NCI-H1694 (cell line): ENCODE data around the gene DLD.
"Not testable (repeated sequence)": the region's sequence is repeated elsewhere in the genome, so short reads cannot be mapped to it uniquely, and the experiment has no call there.

Experiments used
- DNase-seq: peaks from one replicate; lab custom pipeline; 2025; lab: John Stamatoyannopoulos, UW

Gene DLD

DNA sequence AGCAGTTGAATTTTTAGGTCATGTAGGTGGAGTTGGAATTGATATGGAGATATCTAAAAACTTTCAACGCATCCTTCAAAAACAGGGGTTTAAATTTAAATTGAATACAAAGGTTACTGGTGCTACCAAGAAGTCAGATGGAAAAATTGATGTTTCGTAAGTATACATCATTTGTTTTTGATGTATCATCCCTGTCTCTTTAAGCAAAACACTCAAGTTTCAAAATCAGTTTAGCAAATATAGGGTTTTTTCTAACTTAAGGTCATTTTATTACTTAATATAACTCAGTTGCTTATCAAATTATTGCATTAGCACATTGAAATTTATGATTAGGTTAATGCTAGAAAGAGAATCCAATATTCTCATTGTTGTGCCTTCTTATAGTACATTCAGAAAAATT is 24.6 kb downstream of the DLD start:
- no peak for DNase-seq

DNA sequence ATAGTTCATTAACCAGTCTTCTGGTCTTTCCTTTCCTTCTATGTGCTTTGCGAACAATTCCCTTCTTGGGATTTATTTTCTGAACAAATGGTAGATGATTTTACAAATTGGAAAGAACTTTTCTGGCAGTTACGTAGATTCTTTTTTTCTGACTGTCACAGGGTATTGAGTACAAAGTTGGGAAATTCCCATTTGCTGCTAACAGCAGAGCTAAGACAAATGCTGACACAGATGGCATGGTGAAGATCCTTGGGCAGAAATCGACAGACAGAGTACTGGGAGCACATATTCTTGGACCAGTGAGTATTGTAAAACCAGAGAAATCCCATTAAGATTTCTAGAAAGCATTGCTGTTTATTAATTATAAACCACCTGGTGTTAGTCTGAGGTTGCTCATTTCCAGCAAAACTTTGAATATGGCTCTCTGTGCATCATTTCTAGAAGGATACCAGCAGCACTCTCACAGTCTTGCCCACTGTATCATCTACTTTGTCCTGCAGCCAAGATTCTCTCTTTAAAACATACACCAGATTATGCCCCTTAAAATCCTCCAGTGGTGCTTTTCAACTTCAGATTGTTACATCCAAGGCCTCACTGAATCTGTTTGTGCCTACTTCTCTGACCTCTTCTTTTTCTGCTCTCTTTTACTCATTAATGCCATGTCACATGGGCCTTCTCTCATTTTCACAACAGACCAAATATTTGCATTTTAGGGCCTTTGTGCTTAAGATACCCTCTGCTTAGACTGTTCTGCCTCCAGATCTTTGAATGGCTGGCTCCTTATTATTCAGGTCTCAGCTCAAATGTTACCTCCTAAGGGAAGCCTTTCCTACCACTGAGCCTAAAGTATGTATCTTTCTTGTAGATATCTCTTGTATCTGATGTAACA is 27.0 kb downstream of the DLD start:
- no peak for DNase-seq

DNA sequence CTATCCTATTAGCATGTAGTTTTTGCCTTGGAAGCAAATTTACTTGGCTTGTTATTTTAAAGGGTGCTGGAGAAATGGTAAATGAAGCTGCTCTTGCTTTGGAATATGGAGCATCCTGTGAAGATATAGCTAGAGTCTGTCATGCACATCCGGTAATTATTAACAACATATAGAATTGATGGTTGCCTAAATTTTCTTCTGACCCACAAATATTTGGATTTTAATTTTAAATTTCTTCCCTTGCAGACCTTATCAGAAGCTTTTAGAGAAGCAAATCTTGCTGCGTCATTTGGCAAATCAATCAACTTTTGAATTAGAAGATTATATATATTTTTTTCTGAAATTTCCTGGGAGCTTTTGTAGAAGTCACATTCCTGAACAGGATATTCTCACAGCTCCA is 28.0 kb downstream of the DLD start:
- no peak for DNase-seq

DNA sequence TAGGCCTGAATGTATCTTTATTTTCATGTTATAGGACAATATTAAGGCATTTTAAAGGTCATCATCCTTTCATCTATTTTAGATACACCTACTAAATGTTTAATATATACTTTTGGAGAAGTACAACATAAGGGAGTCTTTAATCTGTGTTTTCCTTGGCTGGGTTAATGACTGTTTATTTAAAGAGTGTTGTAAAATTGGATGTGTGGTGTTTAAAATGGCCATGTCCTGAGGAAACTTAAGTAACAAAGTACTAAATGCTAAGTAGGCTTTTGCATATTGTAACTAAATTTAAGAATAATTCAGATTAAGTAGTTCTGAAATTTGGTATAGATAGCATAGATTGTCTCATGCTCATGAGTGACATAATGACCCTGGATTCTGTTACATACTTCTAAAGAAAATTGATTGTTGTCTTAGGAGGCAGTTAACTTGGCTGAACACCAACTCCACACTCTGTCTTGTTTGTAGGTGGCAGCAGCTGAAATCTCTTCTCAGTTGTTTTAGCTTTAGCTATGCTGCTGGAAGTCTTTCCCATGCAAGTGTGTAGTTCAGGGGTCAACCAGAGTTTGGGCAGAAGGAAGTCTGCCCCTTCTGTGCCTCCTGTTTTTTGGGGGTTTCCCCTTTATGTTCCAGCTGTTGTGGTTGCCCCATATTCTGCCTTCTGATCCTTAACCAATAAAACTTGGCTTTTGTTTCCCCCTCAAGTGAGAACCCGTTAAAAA is 29.2 kb downstream of the DLD start:
- no peak for DNase-seq

DNA sequence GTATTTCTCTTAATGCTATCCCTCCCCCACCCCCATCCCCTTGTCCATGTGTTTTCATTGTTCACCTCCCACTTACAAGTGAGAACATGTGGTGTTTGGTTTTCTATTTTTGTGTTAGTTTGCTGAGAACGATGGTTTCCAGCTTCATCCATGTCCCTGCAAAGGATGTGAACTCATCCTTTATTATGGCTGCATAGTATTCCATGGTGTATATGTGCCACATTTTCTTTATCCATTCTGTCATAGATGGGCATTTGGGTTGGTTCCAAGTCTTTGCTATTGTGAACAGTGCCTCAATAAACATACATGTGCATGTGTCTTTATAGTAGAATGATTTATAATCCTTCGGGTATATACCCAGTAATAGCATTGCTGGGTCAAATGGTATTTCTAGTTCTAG is 30.8 kb downstream of the DLD start:
- DNase-seq = not testable (repeated sequence)

DNA sequence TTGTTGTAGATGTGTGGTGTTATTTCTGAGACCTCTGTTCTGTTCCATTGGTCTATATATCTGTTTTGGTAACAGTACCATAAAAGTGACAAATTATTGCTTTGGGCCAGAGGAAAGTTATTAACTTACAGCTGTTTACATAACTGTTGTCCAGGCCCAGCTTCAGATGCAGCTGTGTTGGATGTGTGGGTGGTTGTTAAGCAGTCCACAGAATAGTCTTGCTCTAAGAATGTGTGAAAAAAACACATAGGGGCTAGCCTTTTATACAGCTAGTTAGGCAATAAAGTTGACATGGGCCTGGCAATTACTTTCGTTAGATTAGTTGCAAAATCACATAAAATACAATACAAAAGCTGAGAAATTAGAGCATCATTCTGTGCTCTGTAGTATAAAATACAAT is 31.9 kb downstream of the DLD start:
- no peak for DNase-seq

DNA sequence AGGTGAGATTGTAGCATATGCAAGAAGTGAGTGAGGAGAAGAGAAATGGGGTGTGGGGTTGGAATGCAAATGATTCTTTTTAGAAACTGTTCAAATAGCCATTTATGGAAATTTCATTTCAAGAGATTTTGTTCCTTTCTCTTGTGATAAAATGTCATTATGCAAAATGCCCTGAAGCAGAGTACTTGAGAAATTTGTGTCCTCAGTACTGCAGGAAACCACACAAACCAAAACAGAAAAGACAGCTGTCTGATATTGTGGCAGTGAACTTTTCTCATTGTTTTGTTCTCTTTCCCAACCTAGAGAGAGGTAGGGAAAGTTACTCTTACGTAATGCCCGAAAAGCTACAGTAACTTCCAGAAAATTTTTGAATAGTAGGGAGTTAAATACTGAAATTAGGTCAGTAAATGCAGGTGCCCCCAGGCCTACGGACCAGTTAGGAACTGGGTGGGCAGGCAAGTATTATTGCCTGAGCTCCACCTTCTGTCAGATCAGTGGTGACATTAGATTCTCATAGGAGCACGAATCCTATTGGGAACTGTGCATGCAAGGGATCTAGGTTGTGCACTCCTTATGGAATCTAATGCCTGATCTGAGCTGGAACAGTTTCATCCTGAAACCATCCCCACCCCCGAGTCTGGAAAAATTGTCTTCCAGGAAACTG is 34.0 kb downstream of the DLD start:
- DNase-seq = no peak

DNA sequence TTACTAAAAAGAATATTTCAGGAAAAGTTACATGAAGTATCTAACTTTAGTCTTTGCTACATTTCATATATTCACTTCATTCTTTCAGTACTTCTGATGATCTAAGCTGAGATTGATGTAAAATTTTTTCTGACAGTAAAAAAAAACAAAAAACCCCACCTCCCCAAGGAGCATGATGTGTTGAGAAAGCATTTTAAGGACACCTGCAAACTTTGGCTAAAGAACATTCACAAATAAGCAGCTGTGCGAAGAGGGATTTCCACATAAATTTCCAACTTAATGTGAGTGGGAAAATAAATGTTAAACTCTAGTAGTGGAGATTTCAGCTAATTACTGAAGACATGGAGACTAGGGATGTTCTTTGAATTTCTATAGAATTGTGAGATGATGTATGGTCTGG is 35.5 kb downstream of the DLD start:
- DNase-seq = no peak

DNA sequence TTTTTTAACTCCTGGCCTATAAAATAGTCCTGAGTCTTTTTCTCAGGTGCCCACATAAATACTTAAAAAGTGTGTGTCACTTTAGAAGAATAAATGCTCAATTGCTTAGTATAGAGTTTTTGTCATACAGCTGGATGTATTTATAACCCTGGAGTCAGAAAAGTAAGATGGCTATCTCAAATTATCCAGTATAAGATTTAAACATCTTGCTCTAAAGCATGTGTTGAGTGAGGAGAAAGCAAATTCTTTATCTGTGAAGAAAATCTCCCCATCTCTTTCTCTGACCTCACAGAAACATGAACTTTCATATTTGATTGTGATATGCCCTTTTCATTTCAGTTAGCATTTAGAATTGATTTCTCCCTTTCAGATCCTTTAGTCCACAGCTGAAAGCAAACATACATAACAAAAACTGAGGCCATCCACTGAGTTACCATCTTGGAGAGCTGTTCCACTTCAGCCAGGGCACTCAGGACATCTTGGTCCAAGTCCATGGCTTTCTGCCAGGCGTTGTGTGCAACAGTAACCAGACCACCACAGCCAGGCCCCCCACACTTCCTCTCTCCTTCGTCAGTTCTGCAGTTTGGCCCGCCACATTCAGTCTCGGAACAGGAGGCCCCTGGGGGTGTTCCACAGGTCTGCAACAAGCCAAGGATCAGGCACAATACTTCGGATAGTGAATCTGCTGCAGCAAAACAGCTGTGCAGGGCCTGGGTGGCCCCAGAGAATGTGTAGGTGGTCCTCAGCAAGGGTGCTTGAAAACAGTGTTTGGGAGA is 40.9 kb downstream of the DLD start:
- DNase-seq = no peak

DNA sequence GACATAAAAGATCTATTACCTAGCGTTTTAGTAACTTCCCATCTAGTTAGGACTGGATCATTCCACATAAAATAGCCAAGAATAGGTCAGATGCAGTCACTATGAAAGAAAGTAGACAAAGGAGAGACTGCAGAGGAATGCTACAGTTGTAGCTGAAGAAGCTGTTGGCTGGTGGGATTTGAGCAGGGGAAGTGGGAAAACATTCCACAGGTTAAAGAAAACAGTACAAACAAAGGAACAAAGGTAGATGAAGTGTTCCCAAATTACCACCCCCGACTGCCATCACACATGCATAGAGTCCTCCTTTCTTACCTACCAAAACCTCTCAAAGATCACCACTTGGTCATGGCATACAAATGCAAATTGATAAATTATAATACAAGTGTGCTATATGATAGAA is 41.8 kb downstream of the DLD start:
- no peak for DNase-seq

DNA sequence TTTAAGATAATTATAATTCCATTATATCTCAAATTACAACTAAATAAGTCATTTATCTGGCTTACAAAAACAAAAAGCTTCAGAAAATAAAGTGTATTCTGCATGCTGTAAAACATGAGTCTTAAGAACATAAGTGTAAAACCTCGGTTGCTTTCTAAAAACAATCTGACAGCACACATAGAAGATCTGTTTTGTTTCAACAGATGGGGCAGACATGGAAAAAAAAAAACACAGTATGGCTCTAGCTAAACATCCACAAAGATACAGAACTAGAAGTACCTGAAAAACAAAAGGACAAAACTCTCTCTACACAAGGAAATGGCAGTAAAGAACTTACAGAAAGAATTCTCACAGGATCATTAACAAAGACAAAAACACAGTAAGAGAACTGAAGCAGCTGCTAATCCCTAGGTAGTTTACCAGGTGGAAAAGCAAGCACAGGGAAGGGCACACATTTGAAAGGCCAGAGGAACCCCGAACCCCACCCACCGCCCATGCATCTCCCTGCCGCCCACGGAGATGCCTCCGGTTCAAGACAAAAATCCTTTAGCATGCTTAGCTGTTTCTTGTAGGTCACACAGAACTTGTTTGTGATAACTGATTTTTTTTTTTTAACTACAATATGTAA is 42.5 kb downstream of the DLD start:
- DNase-seq = no peak

DNA sequence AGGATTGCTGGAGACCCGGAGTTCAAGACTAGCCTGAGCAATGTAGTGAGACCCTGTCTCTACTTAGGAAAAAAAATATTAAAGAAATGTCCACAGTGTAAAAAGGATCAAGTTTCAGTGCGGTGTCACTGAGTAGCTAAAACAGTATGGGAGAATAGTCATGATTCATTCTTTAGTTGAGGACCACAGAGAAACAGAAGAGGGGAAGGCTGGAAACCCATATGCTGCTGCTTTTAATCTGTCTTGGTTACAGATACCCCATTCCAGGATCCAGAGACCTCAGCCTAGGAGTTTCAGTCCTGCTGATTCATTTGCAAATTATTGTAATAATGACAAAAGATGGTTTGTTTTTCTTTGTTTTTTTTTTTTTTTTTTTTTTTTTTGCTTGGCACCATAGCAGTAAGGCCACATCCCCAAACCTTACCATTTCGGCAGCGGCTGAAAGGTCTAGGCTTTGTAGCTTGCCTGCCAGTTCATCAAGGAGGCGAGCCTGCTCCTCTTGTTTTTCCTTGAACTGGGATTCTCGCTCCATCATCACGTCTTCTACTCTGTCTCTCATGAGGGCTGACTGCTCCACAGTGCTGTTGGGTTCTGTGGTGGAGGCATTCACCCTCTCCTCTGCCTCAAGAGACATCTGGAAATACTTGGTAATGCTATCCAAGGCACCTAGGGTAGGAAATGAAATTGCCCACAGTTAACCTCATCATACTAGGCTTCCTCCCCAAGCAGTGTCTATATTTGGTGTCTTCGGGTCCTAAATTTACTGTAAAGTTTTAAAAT is 44.2 kb downstream of the DLD start:
- DNase-seq = no peak

DNA sequence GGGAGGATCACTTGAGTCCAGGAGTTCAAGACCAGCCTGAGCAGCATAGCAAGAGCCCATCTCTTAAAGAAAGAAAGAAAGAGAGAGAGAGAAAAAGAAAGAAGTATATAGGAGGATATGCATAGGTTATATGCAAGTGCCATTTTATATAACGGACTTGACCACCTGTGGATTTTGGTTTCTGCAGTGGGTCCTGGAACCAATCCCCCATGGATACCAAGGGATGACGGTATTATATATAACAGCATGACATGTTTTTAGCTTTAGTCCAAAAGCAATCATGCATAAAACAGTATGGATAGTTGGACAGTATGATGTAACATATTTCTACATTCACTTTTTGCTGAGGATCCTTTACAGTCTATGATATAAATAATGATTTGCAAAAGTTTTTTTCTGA is 45.3 kb downstream of the DLD start:
- DNase-seq = no peak

DNA sequence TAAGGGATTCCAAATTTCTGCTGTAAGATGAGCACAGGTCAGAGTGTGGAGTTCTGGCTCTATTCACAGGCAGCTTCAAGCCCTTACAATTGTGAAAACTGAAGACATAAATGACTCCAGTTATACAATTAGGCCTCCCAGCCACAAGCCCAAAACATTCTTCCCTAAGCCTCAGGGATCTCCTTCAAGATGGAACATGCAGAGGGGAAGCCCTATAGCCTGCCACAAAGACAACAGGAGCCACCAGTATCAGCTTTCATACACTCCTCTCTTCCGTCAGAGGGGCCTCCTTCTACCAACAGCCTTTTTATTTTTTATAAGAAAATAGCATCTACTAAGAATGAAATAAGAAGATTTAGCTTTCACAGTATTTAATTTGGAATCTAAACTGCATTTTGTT is 46.5 kb downstream of the DLD start:
- no peak for DNase-seq

DNA sequence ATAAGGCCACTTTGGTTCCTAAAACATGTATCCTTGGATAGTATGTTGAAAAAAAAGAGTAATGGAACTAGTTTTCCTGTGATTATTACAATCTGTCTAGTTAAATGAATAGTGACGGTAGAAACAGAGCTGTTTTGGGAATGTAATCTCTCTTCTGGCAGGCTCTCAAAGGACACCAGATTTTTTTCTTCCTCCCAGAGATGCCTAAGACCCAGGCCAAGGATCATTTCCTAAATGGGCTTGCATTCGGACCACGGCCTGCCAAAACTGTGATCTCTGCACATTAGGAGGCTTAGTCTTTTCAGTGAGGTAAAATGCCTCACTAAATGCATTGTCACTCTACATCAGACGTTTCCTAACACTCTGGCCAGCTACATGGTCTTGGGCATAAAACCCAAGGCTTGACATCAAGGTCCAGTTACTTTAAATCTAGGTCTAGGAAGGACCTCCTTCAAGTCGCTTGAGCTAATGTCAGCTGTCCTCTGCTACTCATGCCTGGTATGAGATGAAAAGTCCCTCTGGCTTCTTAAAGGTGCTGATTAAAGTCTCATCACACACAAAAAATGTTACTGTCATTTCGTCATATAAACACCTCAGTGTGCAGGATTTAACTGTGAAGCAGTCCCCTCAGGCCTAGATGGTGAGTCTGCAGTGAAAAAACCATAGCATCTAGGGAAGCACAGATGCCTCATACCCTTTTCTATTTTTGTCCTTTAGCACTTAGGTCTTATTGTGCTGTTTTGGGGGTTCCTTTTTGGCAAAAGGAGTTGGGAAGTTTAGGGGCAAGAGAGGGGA is 47.7 kb downstream of the DLD start:
- no peak for DNase-seq

DNA sequence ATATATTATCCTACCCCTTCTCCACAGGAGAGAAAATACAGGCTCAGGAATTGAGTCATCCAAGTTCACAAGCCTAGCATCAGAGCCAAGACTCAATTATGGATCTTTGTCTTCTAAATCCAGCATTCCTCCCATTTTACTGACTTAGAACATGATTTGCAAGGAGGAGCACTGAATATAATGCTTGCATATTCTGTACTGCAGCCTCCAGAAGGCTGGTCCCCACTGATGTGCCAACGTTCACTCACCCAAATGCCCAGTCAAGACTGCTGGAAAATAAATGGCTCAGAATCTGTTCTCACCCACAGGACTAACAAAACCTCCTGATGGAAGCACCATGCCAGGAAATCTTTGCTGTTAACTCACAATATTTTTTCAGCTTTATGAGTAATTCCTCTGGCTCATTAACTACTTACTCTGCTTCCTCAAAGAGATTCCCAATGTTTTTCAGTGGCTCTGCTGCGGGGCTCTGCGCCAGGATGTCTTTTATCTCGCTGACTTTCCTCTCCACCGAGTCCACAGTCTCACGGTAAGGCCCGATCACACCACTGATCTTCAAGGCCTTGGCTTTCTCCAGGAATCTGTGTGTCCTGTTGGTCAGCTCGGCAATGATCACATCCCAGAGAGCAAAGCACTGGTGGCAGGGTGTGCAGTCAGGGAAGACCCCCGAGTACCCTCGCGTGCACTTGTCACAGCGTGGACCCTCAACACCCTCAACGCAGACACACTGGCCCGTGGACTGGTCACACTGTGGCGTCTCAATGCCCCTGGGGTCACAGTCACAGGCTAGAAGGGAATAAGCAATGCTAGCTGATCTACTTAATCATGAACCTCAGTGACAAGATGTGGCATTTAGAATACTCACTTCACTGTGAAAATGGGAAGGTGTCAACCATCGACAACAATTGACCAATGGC is 48.8 kb downstream of the DLD start:
- DNase-seq = no peak

DNA sequence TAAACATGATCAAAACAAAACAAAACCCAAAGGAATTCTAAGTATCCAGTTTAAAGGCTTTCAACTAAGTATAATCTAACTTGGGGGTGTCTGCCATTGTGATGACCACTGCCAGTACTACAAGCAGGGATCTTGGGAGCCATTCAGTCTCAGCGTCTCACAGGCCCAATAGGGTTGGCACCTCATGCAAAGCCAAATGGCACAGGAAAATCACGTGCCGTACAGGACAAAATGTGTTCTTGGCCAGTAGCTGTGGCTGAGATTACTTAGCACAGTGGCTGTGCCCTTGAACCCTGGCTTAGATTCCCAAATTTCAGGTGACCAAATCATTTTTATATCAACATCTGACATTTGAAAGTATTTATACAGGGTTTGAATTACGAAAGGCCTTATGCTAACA is 50.0 kb downstream of the DLD start:
- DNase-seq = no peak

DNA sequence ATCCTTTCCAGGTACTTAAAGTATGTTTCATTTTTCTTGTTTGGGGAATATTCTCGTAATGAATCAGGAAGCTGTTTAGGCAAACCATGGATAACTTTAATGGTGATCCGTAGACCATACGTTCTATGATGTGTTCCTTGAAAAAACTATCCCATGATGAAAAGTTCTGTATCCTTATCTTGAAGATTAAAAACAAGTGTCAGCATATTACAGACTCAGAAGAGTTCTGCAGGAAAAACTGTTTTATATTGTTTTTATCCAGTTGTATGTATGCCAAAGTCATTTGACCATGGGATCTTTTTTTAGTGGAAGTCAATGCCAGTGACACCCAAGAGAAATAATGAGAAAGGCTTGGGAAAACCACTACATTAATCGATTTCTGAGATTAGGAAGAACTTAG is 52.0 kb downstream of the DLD start:
- DNase-seq = no peak
